ENCODE data around the gene NCEH1. TPM values are rescaled to one million over a fixed set of nuclear protein-coding genes. Genes with fewer than 3 reads are reported as not detected.

NCEH1 gene
- total and polyA plus RNA-seq, 10 of the 15 experiments (the other 5 are each of a cell fraction or from before 2014, with no cell fraction given): 1.8 to 8.1 (median 4.5) TPM

- TF ChIP-seq SKIL (IDR thresholded peaks at IDR 0.05; ENCODE audit: low read depth, poor library complexity, severe bottlenecking) (no peak), SMC3 (IDR thresholded peaks at IDR 0.05; ENCODE audit: borderline replicate concordance, low read length) (no peak), CEBPZ (IDR thresholded peaks at IDR 0.05; ENCODE audit: low read depth, low read length) (no peak)
Measured at GRCh38 chr3:172685331-172686214, 25.3 kb downstream of the NCEH1 start (continued).

GRCh38 chr3:172680684-172681083 is 30.2 kb downstream of the NCEH1 start:
- H3K9me3 ChIP-seq (replicated peaks; ENCODE audit: control insufficient read depth, insufficient read depth, low read length): no peaks in the 10 kb centered on the region
- ATAC-seq: no peak
- no peak for TF ChIP-seq FOS (IDR thresholded peaks at IDR 0.05; ENCODE audit: borderline replicate concordance, extremely low read depth, insufficient read length)
- no peak for TF ChIP-seq CHD4 (IDR thresholded peaks at IDR 0.05)
- TF ChIP-seq SKIL (IDR thresholded peaks at IDR 0.05; ENCODE audit: low read depth, poor library complexity, severe bottlenecking): no peak
- TF ChIP-seq EGR1 (IDR thresholded peaks at IDR 0.05; ENCODE audit: borderline replicate concordance in 1 of 2, low read depth in 2 of 2, low read length in 2 of 2): no peak
- TF ChIP-seq CHD1 (IDR thresholded peaks at IDR 0.05; ENCODE audit: low read depth, low read length): no peak
- TF ChIP-seq ASH2L (IDR thresholded peaks at IDR 0.05; ENCODE audit: borderline replicate concordance, low read depth): no peak
- H3K27ac ChIP-seq (ENCODE audit: control insufficient read depth, insufficient read depth): no peak overlapping the region
- H3K4me1 ChIP-seq (ENCODE audit: control insufficient read depth, insufficient read depth, low read length): no peaks in the 10 kb centered on the region
- ChIA-PET SMC1A (ENCODE audit: uncharacterized antibody, unreplicated experiment) (no interaction called here), RAD21 (ENCODE audit: unreplicated experiment) (no interaction called here), POLR2A (interaction anchor here (0.6 to 0.8 kb wide), 3 partner anchors 8 to 1646 kb away, joined by 3 read pairs; no protein-coding TSS in a partner anchor), CTCF (interaction anchor here (1.6 kb wide), 1 partner anchor 11 kb away, joined by 5 read pairs; no protein-coding TSS in a partner anchor)
- H3K9ac ChIP-seq (ENCODE audit: control insufficient read depth, insufficient read depth, low read length): no peak overlapping the region
- no peaks in the 10 kb centered on the region for H3K79me2 ChIP-seq (ENCODE audit: control insufficient read depth, insufficient read depth, low read length)
- 85% methylated on average over 7 of the region's 7 CpGs for WGBS (ENCODE audit: insufficient coverage, insufficient replicate concordance, low lambda C conversion rate, missing lambda C conversion rate)
- FAIRE-seq: no peak
- no peaks in the 10 kb centered on the region for H3K36me3 ChIP-seq (ENCODE audit: control insufficient read depth in 2 of 2, insufficient read depth in 2 of 2, low read length in 1 of 2)
- H3K4me3 ChIP-seq: no peak overlapping the region
- intact Hi-C loops (cut with micrococcal nuclease; ENCODE audit: unreplicated experiment) (no loop called here), in situ Hi-C loops (cut with MboI) (no loop called here)
- BruUV-seq (replicated peaks): no TSS peak
- H2AFZ ChIP-seq (ENCODE audit: control insufficient read depth, low read depth, low read length): no peak overlapping the region
- H3K4me2 ChIP-seq (ENCODE audit: control insufficient read depth, insufficient read depth): no peak overlapping the region
- no peaks in the 10 kb centered on the region for H4K20me1 ChIP-seq (ENCODE audit: control insufficient read depth, insufficient read depth)
- H3K27me3 ChIP-seq (replicated peaks in 1 of 2; ENCODE audit: control insufficient read depth in 2 of 2, insufficient read depth in 2 of 2, low read length in 1 of 2): no peaks in the 10 kb centered on the region
- DNase-seq (ENCODE audit: low read depth, low spot score): no peak
